Fibroblast of pulmonary artery (primary cell): ENCODE measurements around the gene PPP4R2.
"Not testable (repeated sequence)": the region's sequence is repeated elsewhere in the genome, so short reads cannot be mapped to it uniquely, and the experiment has no call there.

Experiments used
- DNase-seq: peaks from one replicate; pipeline ENCODE4 v3.0.0-alpha.2; 2010; ENCODE audit warnings: low read depth
- H3K4me3 ChIP-seq: replicated peaks from 2 replicates; pipeline ENCODE4 v1.5.1; 2011; ENCODE audit warnings: low read depth, mild to moderate bottlenecking, control low read depth, low read length, moderate library complexity
- TF ChIP-seq, protein P1 (sequence below): IDR thresholded peaks from 2 replicates; pipeline ENCODE4 v1.5.1; 2011; ENCODE audit warnings: mild to moderate bottlenecking, control low read depth, low read length, inconsistent platforms; ENCODE audit errors: missing control alignments

Gene PPP4R2

GRCh38 chr3:72993391-72993790, 3.2 kb upstream of the PPP4R2 start:
- TF ChIP-seq, protein P1, sequence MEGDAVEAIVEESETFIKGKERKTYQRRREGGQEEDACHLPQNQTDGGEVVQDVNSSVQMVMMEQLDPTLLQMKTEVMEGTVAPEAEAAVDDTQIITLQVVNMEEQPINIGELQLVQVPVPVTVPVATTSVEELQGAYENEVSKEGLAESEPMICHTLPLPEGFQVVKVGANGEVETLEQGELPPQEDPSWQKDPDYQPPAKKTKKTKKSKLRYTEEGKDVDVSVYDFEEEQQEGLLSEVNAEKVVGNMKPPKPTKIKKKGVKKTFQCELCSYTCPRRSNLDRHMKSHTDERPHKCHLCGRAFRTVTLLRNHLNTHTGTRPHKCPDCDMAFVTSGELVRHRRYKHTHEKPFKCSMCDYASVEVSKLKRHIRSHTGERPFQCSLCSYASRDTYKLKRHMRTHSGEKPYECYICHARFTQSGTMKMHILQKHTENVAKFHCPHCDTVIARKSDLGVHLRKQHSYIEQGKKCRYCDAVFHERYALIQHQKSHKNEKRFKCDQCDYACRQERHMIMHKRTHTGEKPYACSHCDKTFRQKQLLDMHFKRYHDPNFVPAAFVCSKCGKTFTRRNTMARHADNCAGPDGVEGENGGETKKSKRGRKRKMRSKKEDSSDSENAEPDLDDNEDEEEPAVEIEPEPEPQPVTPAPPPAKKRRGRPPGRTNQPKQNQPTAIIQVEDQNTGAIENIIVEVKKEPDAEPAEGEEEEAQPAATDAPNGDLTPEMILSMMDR: no peak
- no peak for DNase-seq
- no peak overlapping the region for H3K4me3 ChIP-seq

DNA sequence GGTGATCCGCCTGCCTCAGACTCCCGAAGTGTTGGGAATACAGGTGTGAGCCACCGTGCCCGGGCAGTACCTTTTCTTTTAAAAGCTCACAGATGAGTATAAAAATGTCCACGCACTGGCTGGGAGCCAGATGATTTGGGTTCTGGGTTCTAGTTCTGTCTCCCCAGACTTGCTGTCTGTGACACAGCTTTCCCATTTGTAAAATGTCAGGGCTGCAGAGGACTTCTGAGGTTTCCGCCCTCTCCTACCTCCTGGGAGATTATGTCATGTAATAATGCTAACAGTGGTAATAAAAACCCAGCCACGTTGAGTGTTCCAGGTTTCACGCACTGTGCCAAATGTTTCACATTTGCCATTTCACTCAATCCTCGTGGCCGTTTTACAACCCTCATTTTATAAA, 1.3 kb upstream of the PPP4R2 start:
- no peak overlapping the region for H3K4me3 ChIP-seq
- no peak for DNase-seq
- TF ChIP-seq, protein P1: no peak

DNA sequence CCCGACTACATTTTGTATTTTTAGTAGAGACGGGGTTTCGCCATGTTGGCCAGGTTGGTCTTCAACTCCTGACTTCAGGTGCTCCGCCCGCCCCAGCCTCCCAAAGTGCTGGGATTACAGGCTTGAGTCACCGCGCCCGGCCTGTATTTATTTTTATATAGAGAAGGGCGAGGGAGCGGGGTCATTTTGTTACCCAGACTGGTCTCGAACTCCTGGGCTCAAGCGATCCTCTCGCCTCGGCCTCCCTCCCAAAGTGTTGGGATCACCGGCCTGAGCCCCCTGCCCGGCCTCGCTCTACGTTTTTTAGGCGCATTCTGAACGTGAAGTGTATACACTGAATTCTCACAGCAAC, 514 bp upstream of the PPP4R2 start:
- TF ChIP-seq, protein P1: no peak
- no peak for DNase-seq
- H3K4me3 ChIP-seq: peak overlapping the region; percentile 97

DNA sequence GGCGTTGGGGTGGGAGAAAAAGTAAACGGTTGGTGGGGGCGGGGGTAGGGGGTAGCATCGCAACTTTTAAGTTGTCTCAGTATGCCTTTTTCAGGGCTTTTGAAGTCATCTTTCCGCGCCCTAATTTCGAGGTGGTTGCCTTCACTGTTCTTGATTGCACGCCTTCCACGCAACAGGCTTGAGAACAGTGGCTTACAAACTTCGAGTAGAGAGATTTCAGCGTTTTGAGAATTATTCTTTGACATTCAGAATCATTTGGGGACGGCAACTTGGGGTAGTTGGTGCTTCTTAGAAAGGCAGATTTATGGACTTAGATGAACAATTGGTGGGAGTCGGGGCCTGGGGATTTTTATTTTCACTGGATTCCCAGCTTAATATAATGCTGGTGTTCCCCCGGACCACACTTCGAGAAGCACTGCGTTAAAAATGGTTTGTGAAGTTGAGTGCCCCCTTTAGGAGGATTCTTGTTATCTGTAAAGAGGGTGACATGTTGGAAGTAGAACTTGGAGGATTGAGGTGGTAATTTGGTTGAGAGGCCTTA, 880 bp downstream of the PPP4R2 start:
- TF ChIP-seq, protein P1: peak; percentile 57
- DNase-seq: peak; percentile 69
- peak overlapping the region; percentile 97 for H3K4me3 ChIP-seq

DNA sequence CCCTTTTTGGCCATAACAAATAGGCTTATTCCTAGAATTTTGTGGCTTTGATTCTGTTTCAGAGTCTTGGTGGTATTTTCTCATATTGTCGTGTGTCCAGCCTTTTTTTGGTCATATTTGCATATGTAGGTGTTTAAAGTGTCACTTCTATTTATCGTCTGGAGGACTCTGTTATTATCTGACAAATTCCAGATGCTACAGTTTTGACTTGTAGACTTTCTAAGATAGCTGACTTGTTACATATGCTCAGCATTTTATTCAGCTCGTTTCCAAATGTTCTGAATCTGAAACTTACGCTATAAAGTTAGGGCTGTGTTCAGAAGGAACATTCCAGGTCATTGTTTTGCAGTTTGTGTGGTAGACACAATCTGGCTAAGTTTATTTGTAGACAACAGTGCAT, 1.9 kb downstream of the PPP4R2 start:
- TF ChIP-seq, protein P1: no peak
- peak overlapping the region; percentile 97 for H3K4me3 ChIP-seq
- no peak for DNase-seq

DNA sequence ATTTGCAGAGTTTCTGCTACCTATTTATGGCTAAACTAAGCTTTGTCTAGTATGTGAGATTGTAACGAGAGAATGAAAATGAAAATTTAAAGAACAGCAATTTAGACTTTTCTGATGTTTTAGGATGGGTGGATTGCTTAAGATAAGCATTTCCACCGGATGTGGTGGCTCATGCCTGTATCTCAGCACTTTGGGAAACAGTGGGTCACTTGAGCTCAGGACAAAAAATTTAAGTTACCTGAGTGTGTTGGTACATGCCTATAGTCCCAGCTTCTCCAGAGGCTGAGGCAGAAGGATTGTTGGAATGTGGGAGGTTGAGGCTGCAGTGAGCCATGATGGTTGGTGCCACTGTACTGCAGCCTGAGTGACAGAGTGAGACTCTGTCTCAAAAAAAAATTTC, 3.3 kb downstream of the PPP4R2 start:
- H3K4me3 ChIP-seq: peak overlapping the region; percentile 97
- TF ChIP-seq, protein P1: no peak
- DNase-seq: no peak

- not testable (repeated sequence) for DNase-seq, H3K4me3 ChIP-seq
Observed at GRCh38 chr3:73003050-73003449, 6.4 kb downstream of the PPP4R2 start.
